GM18867 (cell line): ENCODE data around the gene CCDC12.

Experiments
- ATAC-seq: cut with Tn5 transposase; IDR thresholded peaks from one replicate; pipeline ENCODE4 v1.9.1; 2021; ENCODE audit warnings: mild to moderate bottlenecking, moderate library complexity; ENCODE audit not compliant: unreplicated experiment

Gene CCDC12

DNA sequence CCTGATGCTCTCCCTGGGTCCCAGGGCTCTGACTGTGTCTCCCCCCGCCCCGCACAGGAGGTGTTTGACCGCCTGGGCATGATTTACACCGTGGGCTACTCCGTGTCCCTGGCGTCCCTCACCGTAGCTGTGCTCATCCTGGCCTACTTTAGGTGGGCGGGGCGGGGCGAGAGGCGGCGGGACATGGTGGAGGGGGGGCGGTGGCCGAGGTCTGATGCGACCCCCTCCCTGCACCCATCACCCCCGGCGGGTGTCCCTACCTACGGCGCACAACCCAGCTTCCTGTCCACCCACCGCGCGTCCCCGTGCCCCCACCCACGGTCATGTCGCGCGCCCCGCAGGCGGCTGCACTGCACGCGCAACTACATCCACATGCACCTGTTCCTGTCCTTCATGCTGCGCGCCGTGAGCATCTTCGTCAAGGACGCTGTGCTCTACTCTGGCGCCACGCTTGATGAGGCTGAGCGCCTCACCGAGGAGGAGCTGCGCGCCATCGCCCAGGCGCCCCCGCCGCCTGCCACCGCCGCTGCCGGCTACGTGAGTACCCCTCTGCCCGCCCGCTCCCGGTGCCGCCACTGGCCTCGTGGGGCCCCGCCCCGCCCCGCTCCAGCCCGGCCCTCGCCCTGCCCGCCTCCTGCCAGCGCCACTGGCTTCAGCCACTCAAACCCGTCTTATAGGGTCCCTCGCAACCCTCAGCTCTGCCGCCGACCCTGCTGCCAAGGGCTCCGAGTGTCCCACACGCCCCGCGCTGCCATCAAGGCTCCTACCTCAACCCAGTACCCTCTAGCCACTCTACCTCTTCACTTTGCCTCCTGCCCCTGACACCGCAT, 78.0 kb downstream of the CCDC12 start:
- no peak for ATAC-seq

GRCh38 chr3:46897829-46898320, 78.7 kb downstream of the CCDC12 start:
- ATAC-seq = no peak

GRCh38 chr3:46897031-46897430, 79.5 kb downstream of the CCDC12 start:
- ATAC-seq = no peak

- ATAC-seq = no peak
Observed at GRCh38 chr3:46896386-46896785, 80.2 kb downstream of the CCDC12 start.

- no peak for ATAC-seq
Observed at GRCh38 chr3:46895761-46896160, 80.8 kb downstream of the CCDC12 start.

- ATAC-seq = no peak
Observed at GRCh38 chr3:46895204-46895660, 81.3 kb downstream of the CCDC12 start.

GRCh38 chr3:46894256-46894655, 82.3 kb downstream of the CCDC12 start:
- ATAC-seq = no peak

- no peak for ATAC-seq
Observed at GRCh38 chr3:46893763-46894162, 82.8 kb downstream of the CCDC12 start.

- ATAC-seq = no peak
Observed at GRCh38 chr3:46893146-46893748, 83.3 kb downstream of the CCDC12 start.

- no peak for ATAC-seq
Observed at GRCh38 chr3:46892285-46893145, 84.0 kb downstream of the CCDC12 start.

- ATAC-seq = no peak
Observed at GRCh38 chr3:46891132-46891531, 85.4 kb downstream of the CCDC12 start.

DNA sequence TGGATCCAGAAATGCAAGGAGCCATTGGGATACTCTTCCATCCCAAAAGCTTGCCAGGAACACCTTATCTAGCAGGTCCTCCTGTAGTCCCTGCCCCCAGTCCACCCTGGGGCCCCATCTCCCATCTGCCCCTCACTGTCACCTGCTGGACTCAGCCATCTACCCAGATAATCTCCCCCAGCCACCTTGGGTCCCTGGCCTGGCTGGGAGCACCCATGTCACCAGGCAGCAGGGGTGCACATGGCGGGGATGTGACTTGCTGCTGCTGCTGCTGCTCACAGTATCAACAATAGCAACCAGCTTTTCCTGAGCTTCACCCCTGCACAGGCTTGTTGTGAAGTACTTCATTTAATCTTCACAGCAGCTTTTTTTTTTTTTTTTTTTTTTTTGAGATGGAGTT, 86.4 kb downstream of the CCDC12 start:
- no peak for ATAC-seq

DNA sequence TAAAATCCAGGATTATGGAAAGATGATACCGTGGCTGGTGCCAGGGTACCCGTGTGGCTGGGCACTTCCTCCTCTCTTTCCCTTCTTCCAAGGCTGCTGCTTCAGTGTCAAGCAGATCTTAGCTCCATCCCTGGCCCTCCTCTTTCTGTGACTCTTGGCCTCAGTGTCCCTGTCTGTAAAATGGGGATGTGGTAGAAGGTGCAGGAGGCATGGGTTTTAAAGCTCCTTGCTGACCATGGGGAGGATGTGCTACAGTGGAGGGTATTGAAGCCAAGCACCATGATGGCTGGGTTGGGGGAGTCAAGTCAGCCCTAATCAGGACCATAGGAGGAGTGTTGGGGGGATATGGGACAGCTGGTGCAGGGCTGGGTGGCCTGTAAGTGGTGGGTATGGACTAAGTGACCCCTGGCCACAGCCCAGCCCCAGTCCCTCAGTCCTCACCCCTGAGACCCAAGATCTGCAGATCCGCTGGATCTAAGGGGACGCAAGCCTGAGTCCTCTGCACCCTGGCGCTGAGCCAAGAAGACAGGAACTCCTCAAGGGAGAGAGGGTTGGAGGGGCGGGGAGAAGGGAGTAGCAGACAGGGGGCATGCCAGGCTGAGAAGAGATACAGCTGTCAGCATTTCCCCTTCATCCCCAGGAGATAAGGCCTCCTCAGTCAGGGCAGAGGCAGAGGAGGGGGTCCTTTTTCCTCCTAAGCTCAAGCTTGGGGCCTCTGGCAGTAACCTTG, 87.0 kb downstream of the CCDC12 start:
- no peak for ATAC-seq

GRCh38 chr3:46888705-46889104, 87.8 kb downstream of the CCDC12 start:
- no peak for ATAC-seq

DNA sequence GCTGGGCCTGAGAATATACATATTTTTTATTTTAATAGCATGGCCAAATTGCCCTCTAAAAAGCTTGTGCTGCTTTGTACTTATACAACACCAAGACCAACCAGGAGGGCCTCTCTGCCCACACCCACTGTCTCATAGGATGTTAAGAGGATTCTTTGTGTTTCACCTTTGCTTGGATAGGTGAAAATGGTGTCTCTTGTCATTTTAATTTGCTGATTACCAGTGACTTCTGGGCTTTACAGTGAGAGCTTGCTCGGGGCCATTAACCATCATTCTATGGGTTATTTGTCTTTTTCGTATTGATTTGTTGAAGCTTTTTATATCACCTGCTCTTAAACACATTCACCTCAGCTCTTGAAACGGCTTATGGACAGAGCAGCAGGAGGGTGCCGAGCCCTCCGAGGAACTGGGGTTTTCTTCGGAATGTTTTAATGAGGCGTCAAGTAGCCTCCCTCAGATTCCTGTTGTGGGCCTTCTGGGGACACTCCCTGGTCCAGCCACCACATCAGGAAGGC, 88.5 kb downstream of the CCDC12 start:
- no peak for ATAC-seq

GRCh38 chr3:46885612-46886011, 90.9 kb downstream of the CCDC12 start:
- no peak for ATAC-seq

GRCh38 chr3:46884929-46885328, 91.6 kb downstream of the CCDC12 start:
- ATAC-seq = no peak

DNA sequence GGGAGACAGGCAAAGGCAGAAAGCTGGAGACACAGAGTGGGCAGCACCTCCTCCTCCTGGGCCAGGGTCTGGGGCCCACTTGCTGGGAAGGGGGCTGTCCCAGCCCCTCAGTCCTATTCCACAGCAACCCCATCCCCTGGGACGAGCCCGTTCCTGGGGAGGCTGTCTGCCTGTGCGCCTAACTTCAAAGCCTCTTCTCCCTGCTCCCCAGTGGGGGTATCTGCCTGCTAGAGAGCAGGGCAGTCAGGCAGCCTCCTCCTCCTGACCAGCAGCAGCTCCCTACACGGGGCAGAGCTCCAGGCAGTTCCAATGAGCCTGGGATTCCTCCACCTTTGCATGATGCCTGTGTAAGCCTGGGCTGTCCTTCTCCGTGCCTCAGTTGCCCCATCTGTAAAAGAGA, 92.1 kb downstream of the CCDC12 start:
- no peak for ATAC-seq

GRCh38 chr3:46883830-46884185, 92.7 kb downstream of the CCDC12 start:
- no peak for ATAC-seq

GRCh38 chr3:46883054-46883829, 93.3 kb downstream of the CCDC12 start:
- ATAC-seq = no peak
